ENCODE results near the gene DPEP1.

- TF ChIP-seq CTCF (conservative IDR thresholded peaks at IDR 0.05; ENCODE audit: low read length) (no peak), EZH2phosphoT487 (IDR thresholded peaks at IDR 0.05; ENCODE audit: borderline replicate concordance) (no peak)
Measured at GRCh38 chr16:89610108-89610453, 3.4 kb upstream of the DPEP1 start.
